OCI-LY7 (cell line): Measurements from ENCODE around the gene SH3TC2. TPM values are rescaled to one million over a fixed set of nuclear protein-coding genes. Genes with fewer than 3 reads are reported as not detected.

Source experiments
- BruUV-seq: library from RNA; stranded (reverse); fragments of 400-500 nt; replicated peaks from 2 replicates; lab custom pipeline; 2021; lab: Mats Ljungman, UMichigan
- CTCF ChIA-PET: fragments of 300-600 bp; sonication (Branson Sonifier 250); formaldehyde crosslinking; loops from one replicate; lab custom pipeline; 2022; ENCODE audit warnings: antibody characterized with exemption; ENCODE audit not compliant: unreplicated experiment; lab: Charles Lee
- POLR2A ChIA-PET: fragments of 300-600 bp; sonication (Branson Sonifier 250); formaldehyde crosslinking; loops from one replicate; lab custom pipeline; 2022; ENCODE audit warnings: antibody characterized with exemption; lab: Charles Lee
- DNase-seq: peaks from one replicate; pipeline ENCODE4 v3.0.0-alpha.2; 2015; ENCODE audit warnings: low spot score
- H2AFZ ChIP-seq: fragments of 200-600 bp; sonication (generic), shearing (Covaris generic); 2 replicates; pipeline ENCODE4 v1.6.1; 2014; ENCODE audit warnings: mild to moderate bottlenecking, antibody characterized with exemption, low read length, moderate library complexity
- H3K27ac ChIP-seq: fragments of 200-600 bp; sonication (generic); 2 replicates; pipeline ENCODE4 v1.5.1; 2014; ENCODE audit warnings: mixed run types, low read depth, mild to moderate bottlenecking, moderate library complexity, low read length, inconsistent platforms; ENCODE audit not compliant: poor library complexity, severe bottlenecking
- H3K36me3 ChIP-seq: fragments of 200-600 bp; sonication (generic); 2 replicates; pipeline ENCODE4 v1.6.1; 2014; ENCODE audit warnings: mild to moderate bottlenecking, antibody characterized with exemption, low read length, moderate library complexity, mixed read lengths; ENCODE audit not compliant: insufficient read depth
- H3K4me1 ChIP-seq: fragments of 200-600 bp; sonication (generic); 2 replicates; pipeline ENCODE4 v1.5.1; 2014; ENCODE audit warnings: mild to moderate bottlenecking, low read length; ENCODE audit not compliant: insufficient read depth, poor library complexity, severe bottlenecking
- H3K4me2 ChIP-seq: fragments of 200-600 bp; sonication (generic); 2 replicates; pipeline ENCODE4 v1.6.1; 2014; ENCODE audit warnings: mild to moderate bottlenecking, low read length
- H3K4me3 ChIP-seq: fragments of 200-600 bp; sonication (generic); 2 replicates; pipeline ENCODE4 v1.5.1; 2014; ENCODE audit warnings: mild to moderate bottlenecking, low read depth, low read length; ENCODE audit not compliant: poor library complexity, severe bottlenecking
- H3K79me2 ChIP-seq: fragments of 200-600 bp; sonication (generic); 2 replicates; pipeline ENCODE4 v1.6.1; 2016; ENCODE audit warnings: low read depth, mild to moderate bottlenecking, low read length, moderate library complexity, mixed read lengths; ENCODE audit not compliant: insufficient read depth
- H3K9me2 ChIP-seq: fragments of 200-600 bp; sonication (generic); 2 replicates; pipeline ENCODE4 v1.6.1; 2016; ENCODE audit warnings: mild to moderate bottlenecking, low read length, mixed read lengths; ENCODE audit not compliant: insufficient read depth
- H3K9me3 ChIP-seq: fragments of 200-600 bp; sonication (generic); 2 replicates; pipeline ENCODE4 v1.6.1; 2014; ENCODE audit warnings: mild to moderate bottlenecking, mixed run types, low read length, mixed read lengths
- H4K20me1 ChIP-seq: fragments of 200-600 bp; sonication (generic); 2 replicates; pipeline ENCODE4 v1.6.1; 2014; ENCODE audit warnings: mild to moderate bottlenecking, antibody characterized with exemption, low read length, moderate library complexity, mixed read lengths; ENCODE audit not compliant: insufficient read depth
- EZH2phosphoT487 ChIP-seq: fragments of 200-600 bp; sonication (generic); IDR thresholded peaks from 2 replicates; pipeline ENCODE4 v1.6.1; 2018; ENCODE audit warnings: low read depth, borderline replicate concordance, mild to moderate bottlenecking, mixed run types, antibody characterized with exemption, low read length, moderate library complexity, mixed read lengths
- intact Hi-C: fragments of 100-400 bp; cut with micrococcal nuclease; formaldehyde crosslinking; loops from one replicate; pipeline ENCODE4 v1.10.0; 2022; ENCODE audit not compliant: unreplicated experiment
- microRNA-seq: library from miRNA; unstranded; fragments of <30 nt; microRNA quantifications from one replicate; pipeline ENCODE4 v1.2.0, GENCODE V29; 2022; ENCODE audit warnings: borderline replicate concordance
- small RNA-seq: library from RNA; depleted of rRNA; stranded (forward); fragments of <200 nt; gene quantifications from one replicate; pipeline ENCODE3, GENCODE V24; 2014
- total RNA-seq, 2 experiments: library from RNA; depleted of rRNA in 1 of 2; stranded (reverse); fragments of >200 nt in 1 of 2; shearing (Covaris generic) in 1 of 2; gene quantifications; 2 replicates each; pipeline ENCODE4 v1.2.3, GENCODE V29; 2014 to 2022
- TF ChIP-seq, protein P1 (sequence below): fragments of 200-600 bp; sonication (generic); conservative IDR thresholded peaks from 2 replicates; pipeline ENCODE4 v1.5.1; 2014; ENCODE audit warnings: mild to moderate bottlenecking, antibody characterized with exemption, low read length, moderate library complexity, mixed read lengths

SH3TC2 gene
- total RNA-seq, 2 experiments from 2014 or later: not detected

DNA sequence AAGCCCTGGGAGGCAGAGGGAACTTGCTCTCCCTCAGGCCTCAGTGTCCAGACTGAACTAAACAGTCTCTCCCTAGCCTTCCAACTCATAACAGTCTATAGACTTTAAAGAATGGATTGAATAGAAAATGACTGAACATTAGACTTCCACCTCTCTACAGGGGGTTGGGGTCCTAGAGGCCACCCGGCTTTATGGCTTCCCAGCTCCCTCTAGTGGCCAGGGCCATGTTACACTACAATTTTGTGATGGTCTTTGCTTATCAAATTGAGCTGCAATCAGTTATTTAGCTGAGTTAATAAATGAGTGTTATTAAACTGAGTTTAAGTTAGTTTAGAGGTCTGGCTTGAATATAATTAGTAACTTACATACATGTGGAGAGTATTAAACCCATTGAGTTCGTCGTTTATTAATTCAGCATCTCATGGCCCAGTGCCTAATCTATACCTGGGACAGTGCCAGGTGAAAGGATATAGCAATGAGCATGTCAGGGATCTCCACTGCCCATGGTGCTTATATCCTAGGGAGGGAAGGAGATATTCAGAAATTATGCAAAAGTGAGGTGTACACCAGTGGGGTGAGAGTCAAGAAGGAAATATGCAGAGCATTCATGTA is 105.2 kb downstream of the SH3TC2 start:
- no peaks in the 10 kb centered on the region for H4K20me1 ChIP-seq
- POLR2A ChIA-PET: interaction anchor here (1.0 to 2.1 kb wide), 2 partner anchors 126 to 129 kb away, joined by 5 read pairs; no protein-coding TSS in a partner anchor
- TF ChIP-seq, protein P1, sequence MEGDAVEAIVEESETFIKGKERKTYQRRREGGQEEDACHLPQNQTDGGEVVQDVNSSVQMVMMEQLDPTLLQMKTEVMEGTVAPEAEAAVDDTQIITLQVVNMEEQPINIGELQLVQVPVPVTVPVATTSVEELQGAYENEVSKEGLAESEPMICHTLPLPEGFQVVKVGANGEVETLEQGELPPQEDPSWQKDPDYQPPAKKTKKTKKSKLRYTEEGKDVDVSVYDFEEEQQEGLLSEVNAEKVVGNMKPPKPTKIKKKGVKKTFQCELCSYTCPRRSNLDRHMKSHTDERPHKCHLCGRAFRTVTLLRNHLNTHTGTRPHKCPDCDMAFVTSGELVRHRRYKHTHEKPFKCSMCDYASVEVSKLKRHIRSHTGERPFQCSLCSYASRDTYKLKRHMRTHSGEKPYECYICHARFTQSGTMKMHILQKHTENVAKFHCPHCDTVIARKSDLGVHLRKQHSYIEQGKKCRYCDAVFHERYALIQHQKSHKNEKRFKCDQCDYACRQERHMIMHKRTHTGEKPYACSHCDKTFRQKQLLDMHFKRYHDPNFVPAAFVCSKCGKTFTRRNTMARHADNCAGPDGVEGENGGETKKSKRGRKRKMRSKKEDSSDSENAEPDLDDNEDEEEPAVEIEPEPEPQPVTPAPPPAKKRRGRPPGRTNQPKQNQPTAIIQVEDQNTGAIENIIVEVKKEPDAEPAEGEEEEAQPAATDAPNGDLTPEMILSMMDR: peak; percentile 100
- no peak for TF ChIP-seq EZH2phosphoT487

DNA sequence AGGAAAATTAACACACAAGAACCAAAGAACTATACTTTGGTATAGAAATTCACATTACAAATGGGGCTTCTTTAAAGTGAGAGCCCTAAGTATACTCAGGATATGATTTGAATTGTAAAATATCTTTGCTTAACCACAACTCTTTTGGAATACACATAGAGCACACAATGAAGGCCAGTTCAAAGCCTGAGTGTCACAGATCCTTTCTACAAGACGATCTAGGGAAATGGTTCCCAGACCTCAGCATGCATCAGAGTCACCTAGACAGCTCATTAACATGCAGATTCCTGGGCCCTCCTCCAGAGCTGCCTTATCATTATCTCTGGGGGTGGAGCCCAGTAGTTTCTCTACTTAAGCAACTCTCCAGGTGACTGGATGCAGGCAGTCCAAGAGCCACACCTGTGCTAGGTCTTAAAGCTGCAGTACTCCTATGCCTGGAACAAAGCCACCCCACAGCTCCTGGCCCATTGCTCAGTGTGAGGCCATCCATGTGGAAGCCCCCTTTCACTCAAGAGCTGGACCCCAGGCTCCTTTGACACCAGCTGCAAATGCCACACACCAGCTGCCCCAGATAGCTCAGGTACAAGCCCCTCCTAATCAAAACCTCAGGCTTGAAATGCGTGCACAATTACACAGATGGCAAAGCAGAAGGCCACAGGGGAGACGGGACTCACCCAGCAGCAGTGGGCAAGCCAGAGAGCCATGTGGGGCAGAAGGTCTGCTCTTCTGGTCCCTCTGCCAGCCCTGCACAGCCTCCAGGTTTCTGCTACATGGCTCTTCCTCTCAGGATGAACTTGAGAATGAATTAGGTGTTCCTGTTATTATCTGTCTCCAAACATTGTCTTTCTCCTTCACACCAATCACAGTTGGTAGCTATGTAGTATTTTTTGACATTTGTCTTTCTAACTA is 106.1 kb downstream of the SH3TC2 start:
- Histone ChIP-seq H4K20me1 (no peaks in the 10 kb centered on the region), H3K79me2 (no peaks in the 10 kb centered on the region), H3K4me3 (no peak overlapping the region), H3K4me1 (no peaks in the 10 kb centered on the region), H2AFZ (no peak overlapping the region), H3K36me3 (no peaks in the 10 kb centered on the region), H3K9me3 (no peaks in the 10 kb centered on the region), H3K9me2 (no peaks in the 10 kb centered on the region), H3K4me2 (no peak overlapping the region), H3K27ac (no peak overlapping the region)
- ChIA-PET CTCF (interaction anchor here (1.1 to 3.5 kb wide), 4 partner anchors 216 to 226 kb away, joined by 7 to 32 read pairs (median 16); no protein-coding TSS in a partner anchor), POLR2A (interaction anchor here (0.6 to 2.1 kb wide), 3 partner anchors 125 to 1743 kb away, joined by 3 to 5 read pairs (median 5); no protein-coding TSS in a partner anchor)
- intact Hi-C loops: loop anchor here (1.0 to 2.0 kb wide), 4 partner anchors 128 to 223 kb away; no protein-coding TSS in a partner anchor
- no peak for DNase-seq
- BruUV-seq: no TSS peak
- TF ChIP-seq, protein P1: no peak
- no peak for TF ChIP-seq EZH2phosphoT487

More for the DNA sequence above, 105.2 kb downstream of the SH3TC2 start:
- DNase-seq: peak; percentile 76
- Histone ChIP-seq H3K27ac (no peak overlapping the region), H3K4me2 (no peak overlapping the region), H3K9me3 (no peaks in the 10 kb centered on the region), H3K4me3 (no peak overlapping the region), H2AFZ (no peak overlapping the region), H3K4me1 (no peaks in the 10 kb centered on the region), H3K9me2 (no peaks in the 10 kb centered on the region), H3K79me2 (no peaks in the 10 kb centered on the region), H3K36me3 (no peaks in the 10 kb centered on the region)
- CTCF ChIA-PET: interaction anchor here (0.6 to 3.5 kb wide), 7 partner anchors 79 to 227 kb away, joined by 3 to 32 read pairs (median 7); no protein-coding TSS in a partner anchor
- intact Hi-C loops: loop anchor here (1.0 to 2.0 kb wide), 4 partner anchors 129 to 224 kb away; no protein-coding TSS in a partner anchor
- BruUV-seq: no TSS peak

Small RNAs within 50 kb of the gene (microRNA-seq; reads per million reads assigned to microRNA genes)
- not detected for gene MIR584

Small RNAs within 50 kb of the gene (small RNA-seq; reads per million reads assigned to genes)
- gene MIR584 (not detected), gene RNU6-732P (not detected)

Other genes with a start within 250 kb of the SH3TC2 start
- gene ADRB2, start 236.5 kb downstream of the SH3TC2 start, total RNA-seq (2014; rRNA removed; shearing (Covaris generic)): 14.6 and 16.8 TPM in 2 replicates
- gene ADRB2, start 236.5 kb downstream of the SH3TC2 start, total RNA-seq (2022): 4.4 and 4.6 TPM in 2 replicates
- not detected in 2 replicates for gene ABLIM3, start 78.4 kb upstream of the SH3TC2 start, total RNA-seq (2014; rRNA removed; shearing (Covaris generic))
- gene ABLIM3, start 78.4 kb upstream of the SH3TC2 start, total RNA-seq (2022): not detected in 2 replicates
- not detected in 2 replicates for gene AFAP1L1, start 208.8 kb upstream of the SH3TC2 start, total RNA-seq (2014; rRNA removed; shearing (Covaris generic))
- not detected in 2 replicates for gene AFAP1L1, start 208.8 kb upstream of the SH3TC2 start, total RNA-seq (2022)